Fibroblast of mammary gland (primary cell): ENCODE results near the gene FOXO3.

ENCODE experiments used
- DNase-seq: peaks from one replicate; pipeline ENCODE4 v3.0.0-alpha.2; 2010; ENCODE audit warnings: low read depth
- H3K4me3 ChIP-seq: 2 replicates; pipeline ENCODE4 v1.5.1; 2011; ENCODE audit warnings: low read depth, mild to moderate bottlenecking, low read length, moderate library complexity; ENCODE audit not compliant: control insufficient read depth
- CTCF ChIP-seq: conservative IDR thresholded peaks from 2 replicates; pipeline ENCODE4 v1.5.1; 2011; ENCODE audit warnings: low read depth, low read length, inconsistent platforms; ENCODE audit not compliant: control insufficient read depth, insufficient read depth

Gene FOXO3

GRCh38 chr6:108666656-108667260, 106.0 kb downstream of the FOXO3 start:
- no peak for DNase-seq
- no peak overlapping the region for H3K4me3 ChIP-seq
- no peak for TF ChIP-seq CTCF

GRCh38 chr6:108667993-108668392, 107.3 kb downstream of the FOXO3 start:
- no peak overlapping the region for H3K4me3 ChIP-seq
- TF ChIP-seq CTCF: no peak
- DNase-seq: peak; percentile 57

- no peak for DNase-seq
- TF ChIP-seq CTCF: no peak
- H3K4me3 ChIP-seq: no peak overlapping the region
Measured at GRCh38 chr6:108669673-108670072, 109.0 kb downstream of the FOXO3 start.

GRCh38 chr6:108671175-108671574, 110.5 kb downstream of the FOXO3 start:
- H3K4me3 ChIP-seq: no peak overlapping the region
- no peak for TF ChIP-seq CTCF
- DNase-seq: peak; percentile 28

GRCh38 chr6:108671790-108672189, 111.1 kb downstream of the FOXO3 start:
- DNase-seq: no peak
- no peak for TF ChIP-seq CTCF
- H3K4me3 ChIP-seq: no peak overlapping the region

GRCh38 chr6:108672641-108673040, 111.9 kb downstream of the FOXO3 start:
- H3K4me3 ChIP-seq: no peak overlapping the region
- no peak for TF ChIP-seq CTCF
- DNase-seq: no peak

GRCh38 chr6:108673153-108673552, 112.4 kb downstream of the FOXO3 start:
- no peak for TF ChIP-seq CTCF
- no peak overlapping the region for H3K4me3 ChIP-seq
- DNase-seq: no peak
